Neural crest cell (in vitro differentiated cells): ENCODE data around the gene ARHGAP26. TPM values are rescaled to one million over a fixed set of nuclear protein-coding genes. Genes with fewer than 3 reads are reported as not detected.

ENCODE experiments used
- DNase-seq: peaks from one replicate; pipeline ENCODE4 v3.0.0; 2021; ENCODE audit warnings: low read depth, mixed read lengths, low spot score
- H3K27ac Mint-ChIP-seq: one replicate; pipeline ENCODE4 v1.8.0; 2021; ENCODE audit warnings: mild to moderate bottlenecking, mixed read lengths; ENCODE audit not compliant: unreplicated experiment
- H3K27me3 Mint-ChIP-seq: 2 replicates; pipeline ENCODE4 v1.8.0; 2021; ENCODE audit warnings: low read depth, mild to moderate bottlenecking, mixed read lengths
- H3K36me3 Mint-ChIP-seq: 2 replicates; pipeline ENCODE4 v1.8.0; 2021; ENCODE audit warnings: low read depth, mild to moderate bottlenecking, mixed read lengths
- H3K4me1 Mint-ChIP-seq: 2 replicates; pipeline ENCODE4 v1.8.0; 2021; ENCODE audit warnings: mixed read lengths
- H3K4me3 Mint-ChIP-seq: one replicate; pipeline ENCODE4 v1.8.0; 2021; ENCODE audit warnings: mild to moderate bottlenecking, mixed read lengths
- H3K9me3 Mint-ChIP-seq: 2 replicates; pipeline ENCODE4 v1.8.0; 2021; ENCODE audit warnings: mixed read lengths
- total RNA-seq: library from RNA; stranded (reverse); gene quantifications from 2 replicates; pipeline ENCODE4 v1.2.1, GENCODE V29; 2021
- TF ChIP-seq, protein P1 (sequence below): fragments of 200-600 bp; sonication (generic); conservative IDR thresholded peaks from 2 replicates; pipeline ENCODE4 v1.5.0; 2021; ENCODE audit warnings: antibody characterized with exemption, mild to moderate bottlenecking

ARHGAP26 gene
- total RNA-seq, 1 donor from 2014 or later: 5.5 TPM

- no peak overlapping the region for H3K27ac Mint-ChIP-seq
- no peaks in the 10 kb centered on the region for H3K27me3 Mint-ChIP-seq
- H3K9me3 Mint-ChIP-seq: no peaks in the 10 kb centered on the region
- H3K4me1 Mint-ChIP-seq: peaks cover 12% of the 10 kb centered on the region
- TF ChIP-seq, protein P1, sequence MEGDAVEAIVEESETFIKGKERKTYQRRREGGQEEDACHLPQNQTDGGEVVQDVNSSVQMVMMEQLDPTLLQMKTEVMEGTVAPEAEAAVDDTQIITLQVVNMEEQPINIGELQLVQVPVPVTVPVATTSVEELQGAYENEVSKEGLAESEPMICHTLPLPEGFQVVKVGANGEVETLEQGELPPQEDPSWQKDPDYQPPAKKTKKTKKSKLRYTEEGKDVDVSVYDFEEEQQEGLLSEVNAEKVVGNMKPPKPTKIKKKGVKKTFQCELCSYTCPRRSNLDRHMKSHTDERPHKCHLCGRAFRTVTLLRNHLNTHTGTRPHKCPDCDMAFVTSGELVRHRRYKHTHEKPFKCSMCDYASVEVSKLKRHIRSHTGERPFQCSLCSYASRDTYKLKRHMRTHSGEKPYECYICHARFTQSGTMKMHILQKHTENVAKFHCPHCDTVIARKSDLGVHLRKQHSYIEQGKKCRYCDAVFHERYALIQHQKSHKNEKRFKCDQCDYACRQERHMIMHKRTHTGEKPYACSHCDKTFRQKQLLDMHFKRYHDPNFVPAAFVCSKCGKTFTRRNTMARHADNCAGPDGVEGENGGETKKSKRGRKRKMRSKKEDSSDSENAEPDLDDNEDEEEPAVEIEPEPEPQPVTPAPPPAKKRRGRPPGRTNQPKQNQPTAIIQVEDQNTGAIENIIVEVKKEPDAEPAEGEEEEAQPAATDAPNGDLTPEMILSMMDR: no peak
- no peak for DNase-seq
- no peak overlapping the region for H3K4me3 Mint-ChIP-seq
- no peaks in the 10 kb centered on the region for H3K36me3 Mint-ChIP-seq
Observed at GRCh38 chr5:143054480-143054941, 284.3 kb downstream of the ARHGAP26 start.

DNA sequence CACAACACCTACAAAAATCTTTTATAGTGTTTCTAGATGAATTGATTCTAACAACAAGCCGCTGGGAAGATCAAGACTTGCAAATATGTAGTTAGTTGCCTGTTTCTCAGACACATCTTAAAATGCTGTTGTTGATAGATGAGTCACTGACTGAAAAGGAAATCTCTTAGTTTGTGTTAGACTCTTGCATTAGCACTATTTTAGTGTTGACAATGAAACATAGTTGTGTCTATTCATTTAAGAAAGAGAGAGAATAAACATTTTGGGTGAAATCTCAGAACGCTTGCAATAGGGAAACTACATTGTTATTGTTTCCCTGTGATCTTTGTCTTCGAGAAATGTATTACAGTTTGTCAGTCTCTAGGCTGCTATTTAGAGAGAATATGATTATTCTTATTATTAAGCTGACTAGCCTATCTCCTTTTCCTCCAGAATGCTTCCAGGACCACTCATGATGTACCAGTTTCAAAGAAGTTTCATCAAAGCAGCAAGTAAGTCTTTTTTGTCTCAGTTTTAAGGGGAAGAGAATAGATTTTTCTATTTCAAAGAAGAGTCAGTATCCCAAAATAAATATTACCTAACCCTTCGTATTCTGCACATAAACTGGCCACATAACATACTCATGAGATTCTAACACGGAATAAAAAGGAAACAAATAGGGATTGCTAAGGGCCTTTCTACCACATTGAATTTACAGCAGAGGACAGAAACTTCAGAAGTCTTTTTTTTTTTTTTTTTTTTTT, 285.6 kb downstream of the ARHGAP26 start:
- H3K4me3 Mint-ChIP-seq: no peak overlapping the region
- DNase-seq: no peak
- H3K4me1 Mint-ChIP-seq: peaks cover 6% of the 10 kb centered on the region
- no peaks in the 10 kb centered on the region for H3K9me3 Mint-ChIP-seq
- no peak overlapping the region for H3K27ac Mint-ChIP-seq
- H3K27me3 Mint-ChIP-seq: no peaks in the 10 kb centered on the region
- H3K36me3 Mint-ChIP-seq: no peaks in the 10 kb centered on the region
- TF ChIP-seq, protein P1: no peak

- no peak for DNase-seq
- no peaks in the 10 kb centered on the region for H3K9me3 Mint-ChIP-seq
- H3K4me1 Mint-ChIP-seq: peaks cover 4% of the 10 kb centered on the region
- H3K27me3 Mint-ChIP-seq: no peaks in the 10 kb centered on the region
- no peaks in the 10 kb centered on the region for H3K36me3 Mint-ChIP-seq
- H3K4me3 Mint-ChIP-seq: no peak overlapping the region
- TF ChIP-seq, protein P1: no peak
- H3K27ac Mint-ChIP-seq: no peak overlapping the region
Observed at GRCh38 chr5:143056339-143056704, 286.1 kb downstream of the ARHGAP26 start.

- no peak overlapping the region for H3K4me3 Mint-ChIP-seq
- no peak overlapping the region for H3K27ac Mint-ChIP-seq
- DNase-seq: no peak
- no peaks in the 10 kb centered on the region for H3K27me3 Mint-ChIP-seq
- no peaks in the 10 kb centered on the region for H3K9me3 Mint-ChIP-seq
- no peaks in the 10 kb centered on the region for H3K36me3 Mint-ChIP-seq
- H3K4me1 Mint-ChIP-seq: no peaks in the 10 kb centered on the region
- TF ChIP-seq, protein P1: no peak
Observed at GRCh38 chr5:143056792-143057579, 286.8 kb downstream of the ARHGAP26 start.

- Mint-ChIP-seq H3K27ac (no peak overlapping the region), H3K36me3 (no peaks in the 10 kb centered on the region), H3K4me1 (no peaks in the 10 kb centered on the region), H3K27me3 (no peaks in the 10 kb centered on the region), H3K4me3 (no peak overlapping the region), H3K9me3 (no peaks in the 10 kb centered on the region)
- TF ChIP-seq, protein P1: no peak
- DNase-seq: no peak
Observed at GRCh38 chr5:143057580-143057999, 287.4 kb downstream of the ARHGAP26 start.
